Measurements from ENCODE around the gene PDE5A. TPM values are rescaled to one million over a fixed set of nuclear protein-coding genes. Genes with fewer than 3 reads are reported as not detected.

The PDE5A gene
- polyA plus RNA-seq, 2 of the 4 experiments (the other 2 are of a cell fraction): 0.27 to 1.0 TPM

GRCh38 chr4:119510395-119511149, 118.0 kb downstream of the PDE5A start (continued):
- TF ChIP-seq CHD4 (IDR thresholded peaks at IDR 0.05; ENCODE audit: borderline replicate concordance) (no peak), POLR2A (IDR thresholded peaks at IDR 0.05; ENCODE audit: low read length) (no peak), CHD2 (IDR thresholded peaks at IDR 0.05; ENCODE audit: low read length, partially characterized antibody) (no peak), EHF (CRISPR knock-in tag; IDR thresholded peaks at IDR 0.05) (no peak)

GRCh38 chr4:119508281-119508680, 120.3 kb downstream of the PDE5A start:
- 86% methylated on average over 1 of the region's 1 CpG for WGBS (ENCODE audit: missing lambda C conversion rate)
- TF ChIP-seq MAX (IDR thresholded peaks at IDR 0.05) (no peak), POLR2AphosphoS2 (conservative IDR thresholded peaks at IDR 0.05; ENCODE audit: low read length) (no peak), HOXB5 (CRISPR knock-in tag; IDR thresholded peaks at IDR 0.05) (no peak), HEYL (CRISPR knock-in tag; IDR thresholded peaks at IDR 0.05) (no peak), USF2 (IDR thresholded peaks at IDR 0.05) (no peak), MAFK (IDR thresholded peaks at IDR 0.05; ENCODE audit: partially characterized antibody) (no peak)
- ATAC-seq (no peak), DNase-seq (ENCODE audit: low read depth in 1 of 2, low spot score in 1 of 2) (no peak), FAIRE-seq (no peak)
- POLR2A ChIA-PET: no interaction called here
- CTCF ChIA-PET: no interaction called here
- Histone ChIP-seq H3K9me3 (no peaks in the 10 kb centered on the region), H3K27ac (no peak overlapping the region), H3K4me2 (no peak overlapping the region), H3K4me1 (no peaks in the 10 kb centered on the region), H3K4me3 (no peak overlapping the region)

GRCh38 chr4:119506806-119507205, 121.8 kb downstream of the PDE5A start:
- CTCF ChIA-PET: interaction anchor here (1.2 kb wide), 1 partner anchor 551 kb away, joined by 3 read pairs; no protein-coding TSS in a partner anchor
- Histone ChIP-seq H3K4me3 (no peak overlapping the region), H3K9me3 (no peaks in the 10 kb centered on the region), H3K27ac (no peak overlapping the region), H3K4me1 (no peaks in the 10 kb centered on the region), H3K4me2 (no peak overlapping the region)
- FAIRE-seq (no peak), DNase-seq (ENCODE audit: low read depth in 1 of 2, low spot score in 1 of 2) (no peak), ATAC-seq (no peak)
- 94% methylated on average over 1 of the region's 1 CpG for WGBS (ENCODE audit: missing lambda C conversion rate)
- POLR2A ChIA-PET: no interaction called here
- TF ChIP-seq TP53 (CRISPR knock-in tag; IDR thresholded peaks at IDR 0.05) (no peak), FOSB (CRISPR knock-in tag; IDR thresholded peaks at IDR 0.05) (no peak), RNF2 (IDR thresholded peaks at IDR 0.05; ENCODE audit: borderline replicate concordance, low read depth) (no peak), HOXB13 (CRISPR knock-in tag; IDR thresholded peaks at IDR 0.05; ENCODE audit: low read depth) (no peak), HDAC2 (IDR thresholded peaks at IDR 0.05) (no peak), REST (IDR thresholded peaks at IDR 0.05) (no peak), HEYL (CRISPR knock-in tag; IDR thresholded peaks at IDR 0.05) (no peak), FOXS1 (CRISPR knock-in tag; IDR thresholded peaks at IDR 0.05) (no peak), TFCP2L1 (CRISPR knock-in tag; IDR thresholded peaks at IDR 0.05) (no peak), HOXB5 (CRISPR knock-in tag; IDR thresholded peaks at IDR 0.05) (no peak)

All from A549 (cell line).